Lung (tissue), 12 donors: Measurements from ENCODE around the gene PRR20A. TPM values are rescaled to one million over a fixed set of nuclear protein-coding genes. Genes with fewer than 3 reads are reported as not detected.
"Not testable (repeated sequence)": the region's sequence is repeated elsewhere in the genome, so short reads cannot be mapped to it uniquely, and the experiment has no call there.

Experiments used
- ATAC-seq: fragments of 200-7000 bp; cut with Tn5 transposase; one replicate; pipeline ENCODE4 v1.9.1; 2020; ENCODE audit warnings: moderate number of reproducible peaks; ENCODE audit not compliant: insufficient read depth, low FRiP score
- DNase-seq, 3 donors: peaks; one replicate each; pipeline ENCODE4 v3.0.0-alpha.2; 2013 to 2017
- H3K27ac ChIP-seq, 2 donors: one replicate each; pipeline ENCODE4 v1.5.1; 2013; ENCODE audit warnings: mild to moderate bottlenecking in 2 of 2, moderate library complexity in 2 of 2, control low read depth in 1 of 2, inconsistent platforms in 1 of 2, low read depth in 1 of 2, low read length in 1 of 2
- H3K27me3 ChIP-seq, 3 donors: one replicate each; pipeline ENCODE4 v1.5.1; 2013; ENCODE audit warnings: low read length in 2 of 3; ENCODE audit not compliant: control insufficient read depth in 3 of 3, insufficient read depth in 3 of 3
- H3K36me3 ChIP-seq, 4 donors: one replicate each; pipeline ENCODE4 v1.5.1; 2013; ENCODE audit warnings: low read length in 4 of 4, mild to moderate bottlenecking in 1 of 4, moderate library complexity in 1 of 4; ENCODE audit not compliant: control insufficient read depth in 4 of 4, insufficient read depth in 4 of 4
- H3K4me1 ChIP-seq, 5 donors: one replicate each; pipeline ENCODE4 v1.5.1; 2013; ENCODE audit warnings: low read length in 5 of 5, mild to moderate bottlenecking in 2 of 5, moderate library complexity in 1 of 5; ENCODE audit not compliant: control insufficient read depth in 5 of 5, insufficient read depth in 5 of 5
- H3K4me3 ChIP-seq: one replicate; pipeline ENCODE4 v1.5.1; 2013; ENCODE audit warnings: mild to moderate bottlenecking, control low read depth, moderate library complexity
- H3K9ac ChIP-seq, 2 donors: one replicate each; pipeline ENCODE4 v1.5.1; 2013; ENCODE audit warnings: low read length in 2 of 2, control low read depth in 1 of 2; ENCODE audit not compliant: insufficient read depth in 1 of 2
- H3K9me3 ChIP-seq, 4 donors: one replicate each; pipeline ENCODE4 v1.5.1; 2013; ENCODE audit warnings: low read length in 3 of 4, mild to moderate bottlenecking in 1 of 4, moderate library complexity in 1 of 4; ENCODE audit not compliant: control insufficient read depth in 4 of 4, insufficient read depth in 3 of 4
- WGBS, 2 donors: extraction: QIAGEN DNeasy Blood & Tissue Kit; methylation state at CpG; one replicate each; pipeline ENCODE4 v1.1.7; 2013; 5-methylcytosine and 5-hydroxymethylcytosine counted together
- polyA plus RNA-seq, 2 donors: library from polyadenylated mRNA; stranded (reverse); fragments of 200-250 nt; gene quantifications; one replicate each; pipeline ENCODE4 v1.2.1, GENCODE V29; 2013
- total RNA-seq, 2 donors: library from RNA; depleted of rRNA in 1 of 2; stranded (reverse); fragments of >200 nt in 1 of 2; gene quantifications; one replicate each; pipeline ENCODE4 v1.2.1, GENCODE V29; 2014 to 2021
- TF ChIP-seq, protein P1 (sequence below): IDR thresholded peaks from 2 replicates; pipeline ENCODE4 v1.5.1; 2012; ENCODE audit warnings: mild to moderate bottlenecking; ENCODE audit errors: control extremely low read depth, extremely low read depth
- donor health status: control.
- donor health status: control.
- donor health status: Bipolar disorder and iron deficiency.
- donor health status: healthy.
- donor health status: DM: yes; HTN: yes; CAD: no.

The PRR20A gene
- total and polyA plus RNA-seq, 4 donors, result not detected

DNA sequence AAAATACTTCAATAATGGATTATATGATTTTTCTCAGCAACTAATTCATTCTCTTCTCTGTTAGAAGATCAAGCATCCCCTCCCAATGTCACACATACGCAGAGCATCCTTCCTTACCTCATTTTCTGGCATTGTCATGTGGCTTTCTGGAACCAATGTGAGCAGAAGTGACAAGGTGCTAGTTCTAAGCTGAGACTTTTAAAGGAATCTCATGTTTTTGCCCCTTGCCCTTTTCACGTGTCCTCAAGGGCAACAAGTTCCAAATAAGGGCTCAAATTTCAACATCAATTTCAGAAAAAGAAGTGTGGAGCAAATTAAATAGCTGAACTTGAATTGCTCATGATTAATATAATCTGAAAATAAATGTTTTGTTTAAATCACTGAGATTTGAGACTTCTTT, 4.6 kb upstream of the PRR20A start:
- WGBS, 2 donors, result 55 to 69% methylated on average over 2 of the region's 2 CpGs
- no peaks in the 10 kb centered on the region for H3K27me3 ChIP-seq
- no peak overlapping the region for H3K27ac ChIP-seq
- H3K36me3 ChIP-seq, result no peaks in the 10 kb centered on the region
- no peak overlapping the region for H3K4me3 ChIP-seq
- H3K9ac ChIP-seq, result no peak overlapping the region
- no peaks in the 10 kb centered on the region for H3K4me1 ChIP-seq
- H3K9me3 ChIP-seq, result no peaks in the 10 kb centered on the region
- ATAC-seq (no peak), DNase-seq (no peak)
- TF ChIP-seq, protein P1, sequence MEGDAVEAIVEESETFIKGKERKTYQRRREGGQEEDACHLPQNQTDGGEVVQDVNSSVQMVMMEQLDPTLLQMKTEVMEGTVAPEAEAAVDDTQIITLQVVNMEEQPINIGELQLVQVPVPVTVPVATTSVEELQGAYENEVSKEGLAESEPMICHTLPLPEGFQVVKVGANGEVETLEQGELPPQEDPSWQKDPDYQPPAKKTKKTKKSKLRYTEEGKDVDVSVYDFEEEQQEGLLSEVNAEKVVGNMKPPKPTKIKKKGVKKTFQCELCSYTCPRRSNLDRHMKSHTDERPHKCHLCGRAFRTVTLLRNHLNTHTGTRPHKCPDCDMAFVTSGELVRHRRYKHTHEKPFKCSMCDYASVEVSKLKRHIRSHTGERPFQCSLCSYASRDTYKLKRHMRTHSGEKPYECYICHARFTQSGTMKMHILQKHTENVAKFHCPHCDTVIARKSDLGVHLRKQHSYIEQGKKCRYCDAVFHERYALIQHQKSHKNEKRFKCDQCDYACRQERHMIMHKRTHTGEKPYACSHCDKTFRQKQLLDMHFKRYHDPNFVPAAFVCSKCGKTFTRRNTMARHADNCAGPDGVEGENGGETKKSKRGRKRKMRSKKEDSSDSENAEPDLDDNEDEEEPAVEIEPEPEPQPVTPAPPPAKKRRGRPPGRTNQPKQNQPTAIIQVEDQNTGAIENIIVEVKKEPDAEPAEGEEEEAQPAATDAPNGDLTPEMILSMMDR, result no peak

DNA sequence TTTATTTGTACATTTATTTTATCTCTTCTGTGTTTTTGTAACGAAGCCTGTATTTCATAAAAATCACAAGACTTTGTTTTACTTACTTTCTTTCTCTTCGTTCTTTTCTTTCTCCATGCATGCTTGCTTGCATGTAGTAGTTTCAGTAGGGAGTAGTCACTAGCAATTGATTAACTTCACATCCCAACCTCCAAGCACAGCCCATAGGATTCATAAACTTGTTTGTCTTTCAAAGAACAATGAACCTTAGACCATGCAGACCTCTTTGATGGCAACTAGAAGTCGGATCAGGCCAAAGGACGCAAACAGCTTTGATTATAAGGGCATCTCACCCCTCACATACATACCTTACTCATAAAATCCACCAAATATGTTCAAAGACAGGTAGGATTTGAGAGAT, 3.1 kb upstream of the PRR20A start:
- TF ChIP-seq, protein P1, result no peak
- no peak for ATAC-seq

DNA sequence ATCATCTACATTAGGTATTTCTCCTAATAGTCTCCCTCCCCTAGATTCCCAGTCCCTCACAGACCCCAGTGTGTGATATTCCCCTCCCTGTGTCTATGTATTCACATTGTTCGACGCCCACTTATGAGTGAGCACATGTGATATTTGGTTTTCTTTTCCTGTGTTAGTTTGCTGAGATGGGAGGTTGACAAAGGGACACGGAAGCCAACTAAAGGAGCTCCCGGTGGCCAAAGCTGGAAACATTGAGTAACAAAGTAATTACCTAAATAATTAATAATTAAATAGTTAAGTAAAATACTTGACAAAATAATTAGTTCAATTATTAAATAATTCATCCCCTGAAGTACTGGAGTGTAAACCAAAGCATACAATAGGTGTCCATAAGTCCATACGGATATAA, 1.7 kb upstream of the PRR20A start:
- H3K9me3 ChIP-seq, result no peaks in the 10 kb centered on the region
- ATAC-seq, result no peak
- 93 to 95% methylated on average over 5 of the region's 5 CpGs for WGBS, 2 donors
- TF ChIP-seq, protein P1, result no peak
- no peaks in the 10 kb centered on the region for H3K27me3 ChIP-seq
- no peaks in the 10 kb centered on the region for H3K4me1 ChIP-seq
- no peak for DNase-seq
- no peak overlapping the region for H3K9ac ChIP-seq
- H3K4me3 ChIP-seq, result no peak overlapping the region
- H3K27ac ChIP-seq, result no peak overlapping the region
- no peaks in the 10 kb centered on the region for H3K36me3 ChIP-seq

More for the DNA sequence above, 3.1 kb upstream of the PRR20A start:
- Histone ChIP-seq H3K27me3 (no peaks in the 10 kb centered on the region), H3K4me1 (no peaks in the 10 kb centered on the region), H3K9ac (no peak overlapping the region), H3K9me3 (no peaks in the 10 kb centered on the region), H3K27ac (no peak overlapping the region), H3K36me3 (no peaks in the 10 kb centered on the region), H3K4me3 (no peak overlapping the region)
- no peak for DNase-seq
- 70 to 81% methylated on average over 4 of the region's 4 CpGs for WGBS, 2 donors

DNA sequence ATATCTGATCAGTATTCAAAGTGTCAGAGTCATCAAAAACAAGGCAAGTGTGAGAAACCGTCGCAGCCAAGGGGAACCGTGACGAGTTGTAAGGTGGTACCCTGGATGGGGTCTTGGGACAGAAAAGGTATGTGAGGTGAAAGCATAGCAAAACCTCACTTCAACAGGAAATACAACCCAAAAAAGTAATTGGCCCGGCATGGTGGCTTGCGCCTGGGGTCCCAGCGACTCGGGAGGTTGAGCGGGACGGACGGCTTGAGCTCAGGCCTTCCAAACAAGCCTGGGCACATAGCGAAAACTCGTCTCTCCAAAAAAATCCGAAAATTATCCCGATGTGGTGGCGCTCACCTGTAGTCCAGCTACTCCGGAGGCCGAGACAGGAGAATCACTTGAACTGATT, 937 bp upstream of the PRR20A start:
- not testable (repeated sequence) for H3K4me1 ChIP-seq, H3K9me3 ChIP-seq, H3K4me3 ChIP-seq, H3K36me3 ChIP-seq, H3K9ac ChIP-seq, ATAC-seq, H3K27me3 ChIP-seq, DNase-seq, H3K27ac ChIP-seq
- 93 to 97% methylated on average over 7 to 12 of the region's 18 CpGs for WGBS, 2 donors

DNA sequence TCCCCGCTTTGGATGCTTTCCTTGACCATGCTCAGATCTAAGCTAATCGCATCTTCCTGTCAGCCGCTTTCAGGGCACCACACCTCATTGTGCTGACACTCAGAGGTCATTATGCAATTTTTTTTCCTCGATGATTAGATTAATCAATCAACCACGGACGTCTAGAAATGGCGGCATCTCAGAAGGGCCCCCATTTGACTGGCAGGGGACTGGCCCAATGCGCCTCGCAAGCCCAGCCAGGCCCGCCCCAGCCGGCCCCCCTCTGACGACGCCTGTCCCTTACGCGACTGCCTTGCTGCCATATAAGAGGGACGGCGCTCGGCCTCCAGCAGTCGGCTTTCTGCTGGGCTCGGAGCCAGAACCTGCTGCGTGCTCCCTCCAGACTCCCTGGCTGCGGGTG, 6.5 kb downstream of the PRR20A start, which contains the start of gene PRR20B:
Gene PRR20B, plus strand, starts transcription at position 301 of the 400 bp plus-strand sequence. CDS start 387 bp downstream, outside the sequence.
- H3K27ac ChIP-seq, H3K9ac ChIP-seq, H3K4me1 ChIP-seq, DNase-seq, H3K27me3 ChIP-seq, ATAC-seq, H3K9me3 ChIP-seq, H3K36me3 ChIP-seq, H3K4me3 ChIP-seq: not testable (repeated sequence)
- WGBS, 2 donors, result no CpG with 5 or more reads among the region's 22 CpGs

DNA sequence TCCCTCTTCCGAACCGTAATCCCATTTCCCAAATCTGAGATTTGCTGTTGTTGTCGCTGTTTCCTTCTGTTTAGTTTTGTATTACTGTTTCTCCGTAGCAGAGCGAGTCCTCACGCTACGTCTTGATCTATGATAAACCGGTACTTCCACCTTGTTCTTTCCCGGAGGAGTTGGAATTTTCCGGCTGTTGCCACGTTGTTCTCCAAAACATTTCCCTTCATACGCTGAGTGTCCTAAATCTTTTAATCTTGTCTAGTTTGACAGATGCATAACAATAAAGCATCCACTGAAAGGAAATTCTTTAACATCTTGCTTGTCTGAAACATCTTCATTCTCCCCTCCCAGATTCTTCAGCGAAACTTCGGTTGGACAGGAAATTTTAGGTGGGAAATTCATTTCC, 7.4 kb downstream of the PRR20A start:
- DNase-seq, H3K27ac ChIP-seq, H3K4me3 ChIP-seq, H3K9me3 ChIP-seq, ATAC-seq, H3K9ac ChIP-seq, H3K36me3 ChIP-seq, H3K4me1 ChIP-seq, H3K27me3 ChIP-seq: not testable (repeated sequence)
- 93 to 95% methylated on average over 6 of the region's 14 CpGs for WGBS, 2 donors
